Left ventricle myocardium superior (tissue), 1 donor: ENCODE results near the gene RRP7A. TPM values are rescaled to one million over a fixed set of nuclear protein-coding genes. Genes with fewer than 3 reads are reported as not detected.
A peak's percentile ranks its signal among the peaks of the same experiment; 100 is the strongest.
"Not testable (repeated sequence)": the region's sequence is repeated elsewhere in the genome, so short reads cannot be mapped to it uniquely, and the experiment has no call there.

Experiments used
- ATAC-seq: fragments of 200-7000 bp; cut with Tn5 transposase; one replicate; pipeline ENCODE4 v1.9.1; 2020; ENCODE audit warnings: mild to moderate bottlenecking, moderate library complexity
- DNase-seq: peaks from one replicate; pipeline ENCODE4 v3.0.0-alpha.2; 2020
- intact Hi-C: fragments of 100-400 bp; cut with micrococcal nuclease; formaldehyde crosslinking; loops from one replicate; pipeline ENCODE4 v1.11.0; 2022
- total RNA-seq: library from RNA; stranded (reverse); fragmentation: NEBNext Ultra II Directional; extraction: Animal tissue kit (Norgen Biotek cat#: 25700); gene quantifications from one replicate; pipeline ENCODE4 v1.2.1, GENCODE V29; 2021
- donor health status: DM: no; HTN: yes; CAD: no; lungs with severe emphysema.

The RRP7A gene
- total RNA-seq, 1 donor from 2014 or later = 16.0 TPM

DNA sequence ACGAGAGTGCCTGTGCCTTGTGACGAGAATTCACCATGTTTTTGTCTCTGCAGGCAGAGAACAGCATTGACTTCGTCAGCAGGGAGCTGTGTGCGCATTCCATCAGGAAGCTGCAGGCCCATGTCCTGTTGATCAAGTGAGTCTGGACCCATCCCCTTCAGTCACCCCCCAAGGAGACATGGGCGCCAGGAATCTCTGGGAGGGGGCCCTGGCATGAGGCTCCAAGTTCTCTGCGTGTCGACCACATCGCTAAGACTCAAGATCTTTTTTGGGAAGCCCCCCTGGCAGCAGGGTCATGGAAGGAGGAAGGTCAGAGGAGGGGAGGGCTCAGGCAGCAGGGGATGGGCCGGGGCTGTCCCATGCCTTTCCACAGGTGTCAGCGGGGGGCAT, 10.6 kb downstream of the RRP7A start:
- intact Hi-C loops, ATAC-seq, DNase-seq: not testable (repeated sequence)

DNA sequence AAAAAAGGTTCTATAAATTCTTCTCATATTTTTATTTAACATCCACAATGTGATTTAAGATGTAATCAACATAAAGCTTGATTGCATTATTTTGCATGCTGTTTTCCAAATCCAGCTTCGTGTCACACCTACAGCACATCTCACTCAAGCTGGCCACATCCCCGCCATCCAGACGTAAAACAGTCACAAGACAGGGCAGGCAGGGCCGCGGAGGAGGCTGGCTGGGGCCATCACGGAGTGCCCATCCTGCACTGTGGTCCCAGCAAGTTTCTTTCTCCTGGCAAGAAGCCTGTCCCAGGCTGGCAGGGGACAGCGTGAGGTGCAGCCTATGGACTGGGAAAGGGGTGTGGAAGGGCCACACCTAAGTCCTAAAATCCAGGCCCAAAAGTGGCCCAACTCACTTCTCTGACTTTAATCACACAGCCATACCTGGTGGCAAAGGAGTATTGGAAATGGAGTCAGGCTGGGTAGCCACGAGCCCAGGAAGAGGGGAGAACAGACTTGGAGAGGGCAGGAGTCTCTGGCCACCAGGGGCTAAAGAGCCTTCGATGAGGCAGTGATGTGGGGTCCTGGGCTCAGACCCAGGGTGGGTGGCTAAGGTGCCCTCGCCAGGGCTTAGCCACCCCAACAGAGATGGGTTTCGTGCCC, 11.1 kb downstream of the RRP7A start:
- DNase-seq, intact Hi-C loops, ATAC-seq: not testable (repeated sequence)

DNA sequence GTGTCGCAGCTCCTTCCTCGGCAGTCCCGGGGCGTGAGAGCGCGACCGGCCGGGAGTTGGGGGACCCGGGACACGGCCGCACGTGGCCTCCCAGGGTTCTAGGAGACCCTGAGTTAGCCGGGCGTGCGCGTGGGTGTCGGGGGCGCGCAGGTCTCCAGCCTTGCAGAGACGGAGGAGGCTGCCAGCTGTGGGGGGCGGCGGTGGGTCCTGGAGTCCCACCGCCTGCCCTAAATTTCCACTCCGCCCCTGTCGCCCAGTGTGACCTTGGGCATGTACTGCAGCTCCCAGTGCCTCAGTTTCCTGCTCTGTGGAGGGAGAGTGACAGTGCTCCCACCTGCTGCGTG, 18.8 kb downstream of the RRP7A start:
- intact Hi-C loops = no loop called here
- peak; percentile 1 for ATAC-seq
- DNase-seq = no peak

DNA sequence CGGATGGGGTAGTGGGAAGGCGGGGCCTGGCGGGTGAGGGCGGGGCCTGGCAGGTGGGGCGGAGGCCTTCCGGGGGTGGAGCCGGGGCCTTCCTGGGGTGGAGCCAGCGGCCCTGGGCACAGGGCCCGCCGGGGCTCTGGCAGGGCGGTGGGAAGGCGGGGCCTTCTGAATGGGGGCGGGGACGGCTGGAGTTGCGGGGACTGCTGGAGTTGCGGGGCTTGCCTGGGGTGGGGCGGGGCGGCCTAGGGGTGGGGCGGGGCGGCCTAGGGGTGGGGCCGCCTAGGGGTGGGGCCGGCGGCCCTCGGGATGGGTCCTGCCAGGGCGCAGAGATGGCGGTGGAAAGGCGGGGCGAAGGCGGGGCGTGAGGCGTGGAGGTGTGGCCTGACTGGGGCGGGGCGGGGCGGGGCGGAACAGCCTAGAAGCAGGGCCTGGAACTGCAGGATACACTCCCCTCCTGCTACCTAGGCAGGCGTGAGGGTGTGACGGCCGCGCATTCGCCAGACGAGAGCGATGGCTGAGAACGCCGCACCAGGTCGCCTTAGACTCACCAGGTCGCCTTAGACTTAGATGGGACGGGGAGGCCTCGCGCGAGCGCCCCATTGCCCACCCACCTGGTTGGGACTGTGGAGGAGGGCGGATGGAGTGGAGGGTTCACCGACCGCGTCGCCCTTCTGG, 19.3 kb downstream of the RRP7A start:
- DNase-seq (peak; percentile 88), ATAC-seq (peak; percentile 90)
- intact Hi-C loops = no loop called here

DNA sequence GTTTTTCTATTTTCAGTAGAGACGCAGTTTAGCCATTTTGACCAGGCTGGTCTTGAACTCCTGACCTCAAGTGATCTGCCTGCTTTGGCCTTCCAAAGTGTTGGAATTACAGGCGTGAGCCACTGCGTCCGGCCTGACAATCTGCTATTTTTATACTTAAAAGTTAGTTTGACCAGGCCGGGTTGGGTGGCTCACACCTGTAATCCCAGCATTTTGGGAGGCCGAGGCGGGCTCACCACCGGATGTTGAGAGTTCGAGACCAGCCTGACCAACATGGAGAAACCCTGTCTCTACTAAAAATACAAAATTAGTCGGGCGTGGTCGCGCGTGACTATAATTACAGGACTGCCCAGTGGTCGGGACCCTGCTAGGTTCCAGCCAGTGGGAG, 19.8 kb downstream of the RRP7A start:
- intact Hi-C loops, DNase-seq, ATAC-seq: not testable (repeated sequence)

DNA sequence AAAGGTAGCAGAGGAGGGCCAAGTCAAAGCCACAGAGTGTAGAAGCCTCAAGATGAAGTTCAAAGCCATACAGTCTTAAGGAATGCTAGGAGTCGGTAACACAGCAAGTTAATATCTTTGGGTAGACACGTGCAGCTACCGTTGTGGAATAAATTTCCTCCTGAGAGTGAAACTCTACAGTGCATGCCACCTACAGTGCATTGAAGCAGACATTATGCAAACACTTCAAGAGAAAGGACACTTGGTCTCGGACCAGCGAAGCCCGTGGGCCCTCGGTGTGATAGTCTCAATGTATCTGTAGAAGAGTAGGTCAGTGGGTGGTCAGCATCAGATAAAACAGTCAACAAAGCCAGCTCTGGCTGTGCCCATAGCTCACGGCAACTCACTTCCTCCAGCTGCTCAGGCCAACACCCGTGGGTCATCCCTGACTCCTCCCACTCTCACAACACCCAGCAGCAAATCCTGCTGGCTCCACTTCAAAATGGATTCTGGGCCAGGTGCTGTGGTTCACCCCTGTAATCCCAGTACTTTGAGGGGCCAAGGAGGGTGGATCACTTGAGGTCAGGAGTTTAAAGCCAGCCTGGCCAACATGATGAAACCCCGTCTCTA, 24.0 kb downstream of the RRP7A start:
- DNase-seq, intact Hi-C loops, ATAC-seq: not testable (repeated sequence)

DNA sequence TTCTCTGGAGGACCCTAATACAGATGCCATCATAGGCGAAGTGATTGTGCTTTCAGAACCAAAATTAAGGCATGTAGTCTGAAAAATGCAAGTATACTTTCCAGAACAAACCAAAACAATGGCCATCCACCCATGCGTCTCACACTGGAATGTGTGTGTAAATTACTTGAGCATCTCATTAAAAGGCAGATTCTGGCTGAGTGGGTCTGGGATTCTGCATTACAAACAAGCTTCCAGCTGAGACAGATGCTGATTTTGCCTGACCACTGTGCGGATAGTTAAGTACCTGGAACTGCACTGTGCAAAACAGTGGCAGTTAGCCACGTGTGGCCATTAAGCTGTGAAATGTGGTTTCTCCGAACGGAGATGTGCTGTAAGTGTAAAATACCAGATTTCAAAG, 26.2 kb downstream of the RRP7A start:
- ATAC-seq (no peak), DNase-seq (no peak)

DNA sequence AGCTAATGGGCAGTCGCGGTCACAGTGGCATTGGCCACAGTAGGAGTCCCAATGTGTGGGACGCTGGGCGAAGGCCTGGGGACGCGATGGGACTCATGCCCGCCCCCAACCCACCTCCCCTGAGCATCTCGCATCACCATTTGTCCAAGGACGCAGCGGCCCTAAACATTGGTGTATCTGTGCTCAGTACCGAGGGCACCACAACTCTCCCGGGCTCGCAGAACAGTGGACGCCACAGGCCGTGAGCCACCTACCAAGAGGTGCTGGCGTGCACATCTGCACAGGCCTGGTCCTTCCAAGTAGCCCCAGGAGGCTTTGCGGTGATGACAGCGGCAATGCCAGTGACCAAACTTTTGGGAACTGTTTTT, 27.3 kb downstream of the RRP7A start:
- no peak for ATAC-seq
- DNase-seq = no peak
- intact Hi-C loops = no loop called here

More for the DNA sequence above, 26.2 kb downstream of the RRP7A start:
- intact Hi-C loops = no loop called here

DNA sequence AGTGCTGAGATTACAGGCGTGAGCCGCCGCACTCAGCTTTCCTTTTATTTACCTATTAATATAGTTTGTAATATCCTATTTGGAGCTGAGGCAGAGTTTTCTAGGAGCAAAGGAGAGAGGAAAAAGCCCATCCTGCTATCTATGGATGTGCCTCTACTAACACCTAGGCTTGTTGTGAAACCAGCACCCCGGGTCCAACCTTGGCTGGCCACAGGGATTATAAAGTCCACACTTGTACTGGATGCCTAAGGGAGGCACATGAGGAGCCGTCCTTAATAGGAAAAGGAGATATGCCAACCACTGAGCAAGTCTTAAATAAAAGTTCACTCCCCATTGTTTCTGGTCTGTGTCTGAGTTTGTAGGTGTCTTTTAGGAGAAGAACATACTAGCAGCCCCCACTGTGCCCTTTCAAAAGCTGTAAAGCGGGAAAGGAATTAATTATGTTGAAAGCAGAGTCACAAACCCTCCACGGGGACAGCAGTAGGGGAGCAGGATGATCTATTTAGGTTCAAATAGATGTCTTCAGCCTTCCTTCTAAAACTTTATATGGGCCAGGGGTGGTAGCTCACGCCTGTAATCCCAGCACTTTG, 29.3 kb downstream of the RRP7A start:
- DNase-seq (no peak), ATAC-seq (no peak)

DNA sequence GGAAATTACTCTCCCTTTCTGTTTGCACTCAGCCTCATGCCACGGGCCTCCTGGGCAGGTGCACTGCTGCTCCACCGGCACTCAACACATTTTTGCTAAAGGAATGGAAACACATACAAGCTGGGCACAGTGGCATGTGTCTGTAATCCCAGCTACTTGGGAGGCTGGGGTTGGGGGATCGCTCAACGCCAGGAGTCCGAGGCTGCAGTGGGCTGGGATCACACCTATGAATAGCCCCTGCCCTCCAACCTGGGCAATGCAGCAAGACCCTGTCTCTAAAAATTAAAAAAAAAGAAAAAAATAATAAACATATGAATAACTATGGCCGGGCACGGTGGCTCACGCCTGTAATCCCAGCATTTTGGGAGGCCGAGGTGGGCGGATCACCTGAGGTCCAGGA, 30.6 kb downstream of the RRP7A start:
- ATAC-seq = no peak
- intact Hi-C loops = no loop called here
- no peak for DNase-seq

More for the DNA sequence above, 29.3 kb downstream of the RRP7A start:
- intact Hi-C loops = no loop called here

DNA sequence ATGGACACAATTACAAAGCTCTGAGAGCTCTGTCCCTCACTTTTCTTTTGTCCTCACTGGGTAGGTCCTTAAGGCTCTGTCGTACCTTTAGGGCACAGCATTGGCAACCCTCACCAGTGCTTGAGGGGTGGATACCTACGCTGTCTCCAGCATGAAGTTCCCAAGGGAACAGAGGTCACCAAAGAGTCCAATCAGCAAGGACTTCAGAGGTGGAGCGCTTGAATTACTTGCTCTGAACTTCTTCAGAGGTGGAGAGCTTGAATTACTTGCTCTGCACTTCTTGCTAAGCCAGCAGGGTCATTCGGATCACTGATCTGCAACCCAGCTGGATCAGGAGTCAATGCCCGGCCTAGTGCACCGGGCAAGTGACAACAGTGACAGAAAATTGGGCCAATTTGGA, 35.1 kb downstream of the RRP7A start:
- no peak for DNase-seq
- intact Hi-C loops = no loop called here
- no peak for ATAC-seq

DNA sequence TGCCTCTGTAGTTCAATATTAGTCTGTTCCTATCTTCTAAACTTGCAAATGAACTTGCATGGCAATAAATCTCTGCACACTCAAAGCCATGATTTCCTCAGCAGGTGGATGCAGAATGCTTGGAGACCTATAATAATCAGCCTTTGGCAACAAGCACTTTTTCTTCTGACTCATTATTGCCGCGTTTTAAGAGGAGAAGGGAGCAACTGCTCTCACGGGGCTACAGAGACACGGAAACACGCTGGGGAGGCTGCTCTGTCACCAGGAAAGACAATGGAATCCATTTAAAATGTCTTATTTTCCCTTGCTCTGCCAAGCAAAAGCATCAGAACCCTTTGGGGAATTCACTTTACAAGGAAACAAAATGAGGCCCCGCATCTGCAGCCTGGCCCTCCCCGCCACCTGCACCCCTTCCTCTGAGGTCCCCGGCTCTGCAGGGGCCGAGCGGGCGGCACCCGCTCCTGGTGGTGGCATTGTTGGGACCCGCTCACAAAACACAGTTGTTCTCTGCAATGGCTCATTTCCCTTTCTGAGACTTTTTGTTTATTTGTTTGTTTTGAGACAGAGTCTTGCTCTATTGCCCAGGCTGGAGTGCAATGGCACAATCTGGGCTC, 35.9 kb downstream of the RRP7A start:
- intact Hi-C loops, ATAC-seq, DNase-seq: not testable (repeated sequence)

DNA sequence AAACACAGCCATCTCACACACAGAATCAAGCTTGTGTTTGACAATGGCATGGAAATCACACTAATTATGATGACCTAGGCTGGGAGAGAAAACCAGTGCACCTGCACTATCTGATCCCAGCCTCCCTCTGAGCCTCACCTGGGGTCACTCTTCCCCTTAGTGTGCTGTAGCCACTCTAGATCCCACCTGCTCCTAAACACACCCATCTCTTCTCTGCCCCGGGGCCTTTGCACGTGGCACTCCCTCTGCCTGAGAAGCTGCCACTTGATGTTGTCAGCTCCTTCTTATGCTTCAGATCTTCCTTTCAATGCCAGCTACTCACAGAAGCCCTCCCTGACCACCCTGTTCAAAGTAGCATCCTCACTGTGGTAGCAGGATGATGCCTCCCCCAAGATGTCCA, 44.5 kb downstream of the RRP7A start:
- no peak for ATAC-seq
- intact Hi-C loops = no loop called here
- DNase-seq = no peak

DNA sequence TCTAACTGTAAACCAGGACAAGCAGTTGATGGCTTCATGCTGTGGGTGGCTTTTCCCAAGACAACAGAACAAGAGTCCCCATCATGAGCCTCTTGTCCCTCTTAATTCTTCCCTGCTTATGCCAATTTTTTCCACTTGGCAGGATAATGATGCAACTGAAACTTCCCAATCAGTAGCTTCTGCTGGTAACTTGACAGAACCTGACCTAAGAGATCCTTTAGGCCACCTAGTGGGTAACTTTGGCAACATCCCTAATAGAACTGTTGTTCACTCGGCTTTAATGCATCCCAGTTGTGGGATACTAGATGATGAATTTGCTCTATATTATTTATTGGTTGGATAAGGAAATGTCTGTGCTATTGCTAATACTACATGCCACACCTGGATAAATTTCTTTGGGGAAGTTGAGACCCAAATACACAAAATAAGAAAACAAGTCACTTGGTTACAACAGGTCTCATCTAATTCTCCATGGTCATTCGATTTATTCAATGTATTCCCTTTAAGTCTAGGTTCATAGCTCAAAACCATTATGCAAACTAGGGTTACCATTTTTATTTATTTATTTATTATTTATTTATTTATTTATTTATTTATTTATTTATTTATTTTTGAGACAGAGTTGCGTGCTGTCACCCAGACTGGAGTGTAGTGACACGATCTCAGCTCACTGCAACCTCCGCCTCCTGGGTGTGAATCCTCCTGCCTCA, 46.0 kb downstream of the RRP7A start:
- intact Hi-C loops = no loop called here
- no peak for DNase-seq
- ATAC-seq = peak; percentile 40

DNA sequence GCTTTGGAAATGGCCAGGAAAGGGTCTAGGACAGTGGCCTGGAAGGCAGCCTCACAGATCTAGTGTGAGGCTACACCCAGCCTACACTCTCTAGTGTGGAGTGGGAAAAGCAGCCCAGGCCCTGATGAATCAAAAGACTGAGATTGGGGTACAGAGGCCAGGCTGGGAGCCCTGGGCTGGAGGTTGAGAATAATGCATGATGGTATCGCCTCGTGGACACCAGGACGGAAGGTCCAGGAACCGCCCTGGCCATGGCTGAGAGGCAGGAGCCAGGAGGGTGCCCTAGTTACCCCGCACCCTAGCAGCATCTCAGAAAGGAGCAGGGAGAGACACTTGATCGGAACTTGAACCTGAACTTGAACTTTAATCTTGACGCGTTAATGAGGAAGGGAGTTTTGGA, 46.9 kb downstream of the RRP7A start:
- intact Hi-C loops = no loop called here
- no peak for DNase-seq
- no peak for ATAC-seq

DNA sequence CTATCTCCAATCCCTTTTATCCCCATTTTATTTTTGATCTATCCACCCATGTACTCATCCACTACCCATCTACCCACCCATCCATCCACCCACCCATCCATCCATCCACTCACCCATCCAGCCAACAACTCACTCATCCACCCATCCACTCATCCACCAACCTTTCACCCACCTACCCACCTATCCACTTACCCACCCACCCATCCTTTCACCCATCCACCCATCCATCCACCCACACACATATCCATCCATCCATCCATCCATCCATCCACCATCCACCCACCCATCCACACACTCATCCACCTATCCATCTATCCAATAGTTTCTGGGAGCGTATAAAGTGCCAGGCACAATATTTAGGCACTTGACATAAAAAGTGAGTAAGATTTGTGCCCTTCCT, 48.2 kb downstream of the RRP7A start:
- DNase-seq (no peak), ATAC-seq (no peak)
- intact Hi-C loops = no loop called here

DNA sequence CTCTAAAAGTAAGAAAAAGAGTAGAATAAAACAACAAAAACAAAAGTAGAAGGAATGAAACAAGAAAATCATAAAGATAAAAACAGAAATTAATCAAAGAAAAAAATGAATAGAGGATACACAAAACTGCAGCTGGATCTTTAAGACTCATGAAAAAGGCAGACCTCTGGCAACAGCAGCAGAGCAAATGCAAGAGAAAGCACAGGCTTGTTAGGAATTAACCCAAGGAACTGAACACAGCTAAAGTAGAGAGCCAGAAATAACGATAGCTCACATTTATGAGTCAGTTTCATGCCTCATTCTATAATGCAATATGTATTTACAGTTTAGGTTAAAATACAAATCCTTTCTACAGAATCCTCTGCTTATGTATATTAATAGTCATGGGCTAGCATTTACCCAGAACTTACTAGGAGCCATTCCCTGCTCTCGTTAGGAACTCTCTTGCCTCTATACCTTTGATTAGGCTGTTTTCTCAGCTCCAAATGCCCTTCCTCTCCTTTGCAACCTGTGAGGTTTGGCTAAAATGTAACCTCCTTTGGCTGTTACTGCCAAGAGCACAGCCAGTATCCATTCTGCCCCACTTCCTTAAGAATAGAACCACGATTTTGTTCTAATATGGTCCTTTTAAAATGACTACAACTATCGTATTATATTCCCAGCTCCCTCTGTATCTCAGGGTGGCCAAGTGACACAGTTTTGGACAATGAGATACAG, 49.1 kb downstream of the RRP7A start:
- intact Hi-C loops = no loop called here
- ATAC-seq = no peak
- DNase-seq = no peak

DNA sequence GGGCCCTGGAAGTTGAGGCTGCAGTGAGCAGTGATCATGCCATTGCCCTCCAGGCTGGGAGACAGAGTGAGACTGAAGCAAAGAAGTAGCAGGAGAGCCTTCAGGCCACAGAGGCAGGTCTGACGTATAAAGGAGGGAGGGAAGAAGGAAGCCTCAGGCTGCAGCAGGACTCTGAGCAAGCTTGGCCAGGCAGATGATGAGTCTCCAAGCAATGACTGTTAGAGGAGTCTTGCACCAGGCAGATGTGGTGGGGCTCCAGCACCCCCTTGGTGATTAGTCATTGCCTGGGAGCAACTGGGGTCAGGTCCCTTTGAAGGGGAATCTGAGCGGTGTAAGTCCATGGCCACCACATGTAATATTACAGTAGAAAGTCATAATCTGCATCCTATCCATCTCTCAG, 50.8 kb downstream of the RRP7A start:
- DNase-seq (no peak), ATAC-seq (no peak)
- intact Hi-C loops = no loop called here

DNA sequence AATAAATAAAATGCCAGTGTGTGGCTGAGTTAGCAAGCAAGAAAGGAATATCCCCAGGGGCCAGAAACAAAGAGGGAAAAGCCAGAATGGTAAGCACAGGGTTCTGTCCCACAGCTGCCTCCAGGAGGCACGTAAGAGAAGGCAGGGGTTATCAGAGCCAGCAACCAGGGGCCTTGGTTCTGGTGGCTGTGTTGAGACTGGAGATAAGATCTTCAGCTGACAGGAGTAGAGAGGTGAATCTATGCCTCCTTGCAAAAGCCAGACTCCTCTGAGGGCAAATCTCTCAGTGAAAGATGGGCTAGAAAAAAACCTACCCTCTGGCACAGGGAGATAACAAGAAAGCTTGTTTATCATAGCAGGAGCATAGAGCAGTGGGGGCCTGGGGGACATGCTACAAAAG, 57.6 kb downstream of the RRP7A start:
- intact Hi-C loops = no loop called here
- DNase-seq (no peak), ATAC-seq (no peak)
